Thyroid gland (tissue), 4 donors: Measurements from ENCODE around the gene ESF1. TPM values are rescaled to one million over a fixed set of nuclear protein-coding genes. Genes with fewer than 3 reads are reported as not detected.

Experiments
- DNase-seq, 2 donors: peaks; one replicate each; pipeline ENCODE4 v3.0.0-alpha.2; 2019
- H3K27ac ChIP-seq, 3 donors: fragments of 200-600 bp; sonication (generic); 1 replicate in 2 of 3; 2 replicates in 1 of 3; pipeline ENCODE4 v1.5.1; 2016 to 2019; ENCODE audit warnings: mild to moderate bottlenecking in 1 of 3, moderate library complexity in 1 of 3
- H3K27me3 ChIP-seq: fragments of 200-600 bp; sonication (generic); one replicate; pipeline ENCODE4 v1.5.1; 2019
- H3K36me3 ChIP-seq, 2 donors: fragments of 200-600 bp; sonication (generic); one replicate each; pipeline ENCODE4 v1.5.1; 2016 to 2019
- H3K4me1 ChIP-seq, 2 donors: fragments of 200-600 bp; sonication (generic); one replicate each; pipeline ENCODE4 v1.5.1; 2017 to 2019
- H3K4me3 ChIP-seq, 3 donors: fragments of 200-600 bp; sonication (generic); replicated peaks in 1 of 3; 1 replicate in 2 of 3; 2 replicates in 1 of 3; pipeline ENCODE4 v1.5.1; 2016; ENCODE audit warnings: mild to moderate bottlenecking in 1 of 3
- H3K9me3 ChIP-seq: fragments of 200-600 bp; sonication (generic); one replicate; pipeline ENCODE4 v1.5.1; 2017
- POLR2A ChIP-seq, 2 donors: fragments of 450-650 bp; IDR thresholded peaks; one replicate each; pipeline ENCODE4 v1.6.1; 2017; ENCODE audit warnings: antibody characterized with exemption in 2 of 2, mild to moderate bottlenecking in 2 of 2, moderate library complexity in 1 of 2
- WGBS, 2 donors: methylation state at CpG; one replicate each; pipeline ENCODE4 v1.1.5; 2017; 5-methylcytosine and 5-hydroxymethylcytosine counted together
- intact Hi-C: fragments of 100-400 bp; cut with DNase I; formaldehyde crosslinking; loops from one replicate; pipeline ENCODE4 v1.15.1; 2023
- total RNA-seq, 4 donors: library from RNA; depleted of rRNA; stranded (reverse); fragments of >200 nt; gene quantifications; one replicate each; pipeline ENCODE4 v1.2.3, GENCODE V29; 2016
- TF ChIP-seq, protein P1 (sequence below), 6 experiments: fragments of 200-600 bp in 3 of 6; fragments of 450-650 bp in 3 of 6; sonication (generic) in 3 of 6; IDR thresholded peaks; one replicate each; pipeline ENCODE4 v1.5.1; 2016 to 2019; ENCODE audit warnings: antibody characterized with exemption in 6 of 6, mild to moderate bottlenecking in 2 of 6, inconsistent platforms in 1 of 6, moderate library complexity in 1 of 6

ESF1 gene, protein sequence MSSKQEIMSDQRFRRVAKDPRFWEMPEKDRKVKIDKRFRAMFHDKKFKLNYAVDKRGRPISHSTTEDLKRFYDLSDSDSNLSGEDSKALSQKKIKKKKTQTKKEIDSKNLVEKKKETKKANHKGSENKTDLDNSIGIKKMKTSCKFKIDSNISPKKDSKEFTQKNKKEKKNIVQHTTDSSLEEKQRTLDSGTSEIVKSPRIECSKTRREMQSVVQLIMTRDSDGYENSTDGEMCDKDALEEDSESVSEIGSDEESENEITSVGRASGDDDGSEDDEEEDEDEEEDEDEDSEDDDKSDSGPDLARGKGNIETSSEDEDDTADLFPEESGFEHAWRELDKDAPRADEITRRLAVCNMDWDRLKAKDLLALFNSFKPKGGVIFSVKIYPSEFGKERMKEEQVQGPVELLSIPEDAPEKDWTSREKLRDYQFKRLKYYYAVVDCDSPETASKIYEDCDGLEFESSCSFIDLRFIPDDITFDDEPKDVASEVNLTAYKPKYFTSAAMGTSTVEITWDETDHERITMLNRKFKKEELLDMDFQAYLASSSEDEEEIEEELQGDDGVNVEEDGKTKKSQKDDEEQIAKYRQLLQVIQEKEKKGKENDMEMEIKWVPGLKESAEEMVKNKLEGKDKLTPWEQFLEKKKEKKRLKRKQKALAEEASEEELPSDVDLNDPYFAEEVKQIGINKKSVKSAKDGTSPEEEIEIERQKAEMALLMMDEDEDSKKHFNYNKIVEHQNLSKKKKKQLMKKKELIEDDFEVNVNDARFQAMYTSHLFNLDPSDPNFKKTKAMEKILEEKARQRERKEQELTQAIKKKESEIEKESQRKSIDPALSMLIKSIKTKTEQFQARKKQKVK
- total RNA-seq: 10 to 100 TPM; 10.0 to 11.9 (median 10.8) TPM

GRCh38 chr20:13784893-13785715, at the start of gene ESF1, which contains the start of gene NDUFAF5:
TSS of gene ESF1 (minus strand) at chr20:13784919. CDS start at chr20:13783140, 1,779 bp downstream.
TSS of gene NDUFAF5 (plus strand) at chr20:13785028. CDS start at chr20:13785069, 41 bp downstream.
- peak within 1 kb of the TSS; percentile 88 to 95 (median 95) for H3K27ac ChIP-seq
- intact Hi-C loops: no loop called here

DNA sequence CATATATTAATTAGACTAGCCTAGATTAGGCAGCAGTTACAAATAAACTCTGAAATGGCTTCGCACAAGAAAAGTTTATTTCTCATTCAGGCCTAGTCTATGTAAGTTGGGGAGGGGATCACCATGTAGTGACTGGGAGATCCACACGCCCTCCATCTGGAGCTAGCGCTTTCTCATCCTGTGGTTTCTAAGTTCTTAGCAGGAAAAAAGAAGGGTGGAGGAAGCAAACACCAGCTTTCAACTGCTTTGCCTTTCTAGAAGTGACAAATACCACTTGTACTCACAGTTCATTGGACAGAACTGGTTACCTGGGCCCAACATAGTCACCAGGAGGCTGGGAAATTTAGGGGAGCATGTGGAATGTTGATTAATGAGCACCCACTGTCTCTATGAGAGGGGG, 46.8 kb upstream of the ESF1 start:
- no peak for TF ChIP-seq POLR2A (IDR thresholded peaks at IDR 0.05)
- TF ChIP-seq, protein P1, sequence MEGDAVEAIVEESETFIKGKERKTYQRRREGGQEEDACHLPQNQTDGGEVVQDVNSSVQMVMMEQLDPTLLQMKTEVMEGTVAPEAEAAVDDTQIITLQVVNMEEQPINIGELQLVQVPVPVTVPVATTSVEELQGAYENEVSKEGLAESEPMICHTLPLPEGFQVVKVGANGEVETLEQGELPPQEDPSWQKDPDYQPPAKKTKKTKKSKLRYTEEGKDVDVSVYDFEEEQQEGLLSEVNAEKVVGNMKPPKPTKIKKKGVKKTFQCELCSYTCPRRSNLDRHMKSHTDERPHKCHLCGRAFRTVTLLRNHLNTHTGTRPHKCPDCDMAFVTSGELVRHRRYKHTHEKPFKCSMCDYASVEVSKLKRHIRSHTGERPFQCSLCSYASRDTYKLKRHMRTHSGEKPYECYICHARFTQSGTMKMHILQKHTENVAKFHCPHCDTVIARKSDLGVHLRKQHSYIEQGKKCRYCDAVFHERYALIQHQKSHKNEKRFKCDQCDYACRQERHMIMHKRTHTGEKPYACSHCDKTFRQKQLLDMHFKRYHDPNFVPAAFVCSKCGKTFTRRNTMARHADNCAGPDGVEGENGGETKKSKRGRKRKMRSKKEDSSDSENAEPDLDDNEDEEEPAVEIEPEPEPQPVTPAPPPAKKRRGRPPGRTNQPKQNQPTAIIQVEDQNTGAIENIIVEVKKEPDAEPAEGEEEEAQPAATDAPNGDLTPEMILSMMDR (IDR thresholded peaks at IDR 0.05): no peak
- H3K27ac ChIP-seq: no peak overlapping the region
- no peaks in the 10 kb centered on the region for H3K9me3 ChIP-seq
- intact Hi-C loops: no loop called here
- no peaks in the 10 kb centered on the region for H3K27me3 ChIP-seq
- WGBS, 2 donors: 84 to 91% methylated on average over 3 of the region's 3 CpGs
- H3K4me1 ChIP-seq: no peaks in the 10 kb centered on the region
- H3K4me3 ChIP-seq: no peak overlapping the region
- H3K36me3 ChIP-seq: no peaks in the 10 kb centered on the region
- DNase-seq: no peak

More at GRCh38 chr20:13784893-13785715, at the start of gene ESF1, which contains the start of gene NDUFAF5:
- WGBS, 2 donors: 0% methylated on average over 18 to 21 of the region's 54 CpGs
- H3K9me3 ChIP-seq: no peaks in the 10 kb centered on the region
- TF ChIP-seq POLR2A (IDR thresholded peaks at IDR 0.05): peak in 1 of 2 donors; percentile 65
- TF ChIP-seq, protein P1 (IDR thresholded peaks at IDR 0.05): no peak
- H3K27me3 ChIP-seq: no peaks in the 10 kb centered on the region
- H3K36me3 ChIP-seq: peaks cover 0 to 8% of the 10 kb centered on the region in 2 donors
- peak within 1 kb of the TSS; percentile 64 to 100 (median 75) for H3K4me3 ChIP-seq
- peak; percentile 95 to 96 for DNase-seq
- H3K4me1 ChIP-seq: peaks cover 19 to 22% of the 10 kb centered on the region in 2 donors

- 88 to 90% methylated on average over 4 to 5 of the region's 5 CpGs for WGBS, 2 donors
- H3K4me3 ChIP-seq: no peak overlapping the region
- H3K36me3 ChIP-seq: no peaks in the 10 kb centered on the region
- no peaks in the 10 kb centered on the region for H3K4me1 ChIP-seq
- H3K27ac ChIP-seq: no peak overlapping the region
- intact Hi-C loops: no loop called here
- no peaks in the 10 kb centered on the region for H3K9me3 ChIP-seq
- no peaks in the 10 kb centered on the region for H3K27me3 ChIP-seq
- TF ChIP-seq, protein P1 (IDR thresholded peaks at IDR 0.05): no peak
- no peak for TF ChIP-seq POLR2A (IDR thresholded peaks at IDR 0.05)
- DNase-seq: no peak
Observed at GRCh38 chr20:13825465-13825864, 40.7 kb upstream of the ESF1 start.

- Histone ChIP-seq H3K36me3 (no peaks in the 10 kb centered on the region), H3K4me3 (no peak overlapping the region), H3K4me1 (no peaks in the 10 kb centered on the region), H3K9me3 (no peaks in the 10 kb centered on the region), H3K27me3 (no peaks in the 10 kb centered on the region), H3K27ac (no peak overlapping the region)
- no peak for DNase-seq
- intact Hi-C loops: loop anchor here (5.0 kb wide), 1 partner anchor 233 kb away; no protein-coding TSS in a partner anchor
- WGBS, 2 donors: 92 to 96% methylated on average over 3 of the region's 3 CpGs
- TF ChIP-seq, protein P1 (IDR thresholded peaks at IDR 0.05): no peak
Observed at GRCh38 chr20:13824459-13824858, 39.7 kb upstream of the ESF1 start.
